Measurements from ENCODE around the gene ARSG.
"Not testable (repeated sequence)": the region's sequence is repeated elsewhere in the genome, so short reads cannot be mapped to it uniquely, and the experiment has no call there.

The ARSG gene

DNA sequence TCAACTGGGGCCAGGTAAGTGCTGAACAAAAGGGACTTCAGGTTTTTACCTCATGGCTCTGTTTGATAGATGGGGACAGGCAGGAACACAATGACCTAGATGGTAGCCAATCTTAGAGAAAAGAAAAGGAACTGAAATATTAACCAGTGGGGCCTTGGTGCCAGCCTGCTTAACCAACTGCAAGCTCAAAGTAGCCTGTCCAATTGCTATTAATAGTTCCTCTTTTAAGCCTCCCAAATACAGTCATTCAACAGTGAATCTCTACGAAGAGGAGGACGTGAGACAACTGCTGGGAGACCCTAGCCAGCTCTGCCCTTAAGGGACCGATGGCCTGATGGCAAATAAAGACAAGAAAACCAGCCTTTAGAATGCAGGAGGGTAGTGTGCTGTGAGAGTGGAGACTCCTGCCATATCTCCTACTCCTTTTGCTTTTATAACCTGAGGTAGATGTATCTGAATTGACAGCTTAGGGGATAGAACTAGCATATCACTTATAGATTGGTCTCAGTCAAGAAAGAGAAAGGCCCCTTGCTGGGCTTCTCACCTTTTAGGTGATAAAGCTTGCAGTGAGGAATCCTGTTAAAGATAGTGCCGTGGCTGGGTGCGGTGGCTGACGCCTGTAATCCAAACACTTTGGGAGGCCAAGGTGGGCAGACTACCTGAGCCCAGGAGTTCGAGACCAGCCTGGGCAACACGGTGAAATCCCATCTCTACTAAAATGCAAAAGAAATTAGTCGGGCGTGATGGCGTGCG is 28.3 kb downstream of the ARSG start:
- intact Hi-C loops (cut with DNase I), result no loop called here
- DNase-seq, result no peak

DNA sequence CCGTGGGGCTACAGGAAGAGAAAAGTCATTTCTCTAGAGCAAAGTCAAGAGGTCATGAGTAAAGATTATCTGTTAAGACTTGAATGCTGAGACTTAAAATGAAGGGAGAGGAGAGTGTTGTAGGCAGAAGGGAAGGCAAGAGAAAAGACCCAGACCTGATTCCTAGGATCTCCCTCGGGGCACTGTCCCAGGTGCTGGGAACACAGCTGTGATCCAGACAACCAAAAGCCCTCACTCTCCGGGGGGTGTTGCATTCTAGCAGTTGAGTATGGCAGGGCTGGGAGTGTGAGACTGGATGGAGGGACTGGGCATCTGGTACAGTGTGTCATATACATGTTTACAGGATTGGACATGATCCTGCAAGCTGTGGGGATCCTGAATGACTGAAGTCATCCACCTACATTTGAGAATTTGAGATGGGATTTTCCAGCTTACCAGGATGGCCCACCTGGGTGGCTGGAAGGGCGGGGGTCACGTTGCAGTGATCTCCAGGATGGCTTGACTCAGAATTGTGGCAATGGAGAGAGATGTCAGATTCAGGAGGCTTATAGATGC is 29.1 kb downstream of the ARSG start:
- no peak for DNase-seq
- intact Hi-C loops (cut with DNase I), result no loop called here

DNA sequence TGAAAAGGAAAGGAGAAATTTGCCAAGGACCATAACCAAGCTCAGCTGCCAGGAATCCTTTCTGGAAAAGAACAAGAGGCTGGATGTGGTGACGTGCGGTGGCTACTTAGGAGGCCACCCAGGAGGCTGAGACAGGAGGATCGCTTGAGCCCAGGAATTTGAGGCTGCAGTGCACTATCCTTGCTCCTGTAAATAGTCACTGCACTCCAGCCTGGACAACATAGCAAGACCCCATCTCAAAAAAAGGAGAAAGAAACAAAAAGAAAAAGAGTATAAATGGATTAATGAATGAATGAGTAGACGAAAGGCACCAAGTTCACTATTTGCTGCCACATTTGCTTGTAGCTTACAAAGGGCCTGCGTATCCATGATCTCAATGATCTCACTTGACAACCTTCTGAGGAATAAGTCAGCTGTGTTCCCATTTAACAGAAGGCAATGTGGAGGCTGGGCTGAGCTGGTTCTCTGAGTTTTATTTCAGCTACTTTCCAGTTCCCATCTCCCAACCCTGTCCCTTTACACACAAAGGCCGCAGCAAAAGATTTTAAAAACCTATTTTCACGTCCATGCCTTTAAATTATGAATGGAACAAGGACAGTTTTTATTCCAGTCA is 29.8 kb downstream of the ARSG start:
- no peak for DNase-seq
- intact Hi-C loops (cut with DNase I), result no loop called here

DNA sequence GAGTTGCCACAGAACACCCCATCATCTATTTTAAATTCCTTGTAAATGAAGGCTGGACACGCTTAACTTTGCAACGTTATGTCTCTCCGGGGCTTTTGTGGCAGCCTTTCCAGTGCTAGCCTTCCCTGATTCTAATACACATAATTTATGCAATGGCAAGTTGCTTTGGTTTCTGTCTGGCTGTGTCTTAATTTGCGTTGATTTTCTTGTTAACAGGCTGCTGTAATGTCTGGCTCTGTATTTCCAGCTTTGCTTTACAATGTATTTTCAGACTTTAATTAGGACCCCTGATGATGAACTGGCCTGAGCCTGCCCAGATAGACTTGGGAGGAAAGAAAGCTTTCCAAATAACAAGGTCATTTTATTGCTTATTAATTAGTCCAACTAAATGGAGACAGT is 30.3 kb downstream of the ARSG start:
- intact Hi-C loops (cut with DNase I), result no loop called here
- no peak for DNase-seq

DNA sequence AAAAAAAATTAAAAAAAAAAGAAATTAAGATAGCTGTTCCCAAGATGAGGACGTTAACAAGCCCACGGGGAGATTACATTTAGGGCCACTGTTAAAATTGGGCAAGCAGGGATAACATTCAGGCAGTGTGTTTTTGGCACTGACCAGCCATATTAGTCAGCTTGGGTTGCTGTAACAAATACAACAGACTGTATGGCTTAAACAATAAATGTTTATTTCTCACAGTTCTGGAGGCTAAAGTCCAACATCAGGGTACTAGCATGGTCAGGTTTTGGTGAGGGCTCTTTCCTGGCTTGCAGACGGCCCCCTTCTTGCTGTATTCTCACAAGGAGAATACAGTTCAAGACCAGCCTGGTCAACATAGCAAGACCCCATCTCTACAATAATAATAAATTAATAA is 31.3 kb downstream of the ARSG start:
- intact Hi-C loops (cut with DNase I), result no loop called here
- no peak for DNase-seq

DNA sequence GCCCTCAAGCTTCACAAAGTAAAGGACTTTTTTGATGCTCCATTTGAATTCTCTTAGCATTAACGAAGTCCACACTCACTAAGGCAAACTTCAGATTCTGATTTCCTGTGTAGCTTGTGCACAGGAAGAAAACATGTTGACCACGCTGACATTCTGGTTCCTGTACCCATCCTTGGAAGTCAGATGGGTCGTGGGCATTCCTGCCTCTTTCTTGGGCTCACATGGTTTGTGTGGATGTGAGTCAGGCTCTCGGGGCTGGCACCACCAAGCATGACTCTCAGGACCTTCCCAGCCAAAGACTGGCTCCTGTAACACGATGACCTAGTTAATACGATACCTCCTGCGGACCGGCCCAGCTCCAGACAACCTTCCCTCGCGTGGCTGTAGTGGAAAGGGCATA is 32.8 kb downstream of the ARSG start:
- no peak for DNase-seq
- intact Hi-C loops (cut with DNase I), result no loop called here

DNA sequence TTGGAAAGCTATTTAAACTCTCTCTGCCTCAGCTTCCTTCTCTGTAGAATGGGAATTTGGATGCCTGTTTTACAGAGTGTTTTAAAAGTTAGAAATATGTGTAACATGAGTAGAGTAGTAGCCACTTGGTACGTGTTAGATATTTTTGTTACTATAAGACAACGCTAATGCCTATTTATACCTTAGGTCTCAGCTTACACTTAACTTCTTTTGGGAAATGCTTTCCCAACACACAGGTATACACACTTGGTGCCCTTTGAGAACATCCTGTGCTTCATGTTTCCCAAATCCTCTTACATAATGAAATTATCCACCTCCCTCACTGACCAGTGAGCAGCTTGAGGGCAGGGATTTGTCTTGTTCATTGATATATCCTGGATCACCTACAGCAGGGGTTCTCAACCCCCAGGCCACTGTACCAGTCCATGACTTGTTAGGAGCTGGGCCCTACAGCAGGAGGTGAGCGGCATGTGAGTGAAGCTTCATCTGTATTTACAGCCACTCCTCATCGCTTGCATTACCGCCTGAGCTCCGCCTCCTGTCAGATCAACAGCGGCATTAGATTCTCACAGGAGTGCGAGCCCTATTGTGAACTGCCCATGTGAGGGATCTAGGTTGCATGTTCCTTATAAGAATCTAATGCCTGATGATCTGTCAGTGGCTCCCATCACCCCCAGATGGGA is 33.5 kb downstream of the ARSG start:
- intact Hi-C loops (cut with DNase I), result no loop called here
- DNase-seq, result no peak

DNA sequence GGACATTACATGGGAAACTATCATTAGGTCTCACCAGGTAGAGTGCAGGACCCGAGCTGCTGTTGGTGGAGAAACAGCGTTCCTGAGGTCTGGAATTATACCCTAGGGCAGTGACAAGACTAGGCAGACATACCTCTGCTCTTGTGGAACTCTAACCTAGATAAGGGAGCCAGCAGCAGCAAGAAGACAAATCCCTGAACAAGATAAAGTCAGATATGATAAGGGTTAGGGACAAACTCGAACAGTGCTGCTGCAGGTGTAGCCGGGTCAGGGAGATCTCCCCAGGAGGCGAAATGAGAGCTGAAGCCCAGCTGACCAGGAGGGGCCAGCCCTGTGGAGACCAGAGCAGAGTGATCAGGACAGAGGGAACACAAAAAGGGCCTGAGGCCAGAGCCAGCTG is 34.7 kb downstream of the ARSG start:
- intact Hi-C loops (cut with DNase I), result no loop called here
- DNase-seq, result no peak

DNA sequence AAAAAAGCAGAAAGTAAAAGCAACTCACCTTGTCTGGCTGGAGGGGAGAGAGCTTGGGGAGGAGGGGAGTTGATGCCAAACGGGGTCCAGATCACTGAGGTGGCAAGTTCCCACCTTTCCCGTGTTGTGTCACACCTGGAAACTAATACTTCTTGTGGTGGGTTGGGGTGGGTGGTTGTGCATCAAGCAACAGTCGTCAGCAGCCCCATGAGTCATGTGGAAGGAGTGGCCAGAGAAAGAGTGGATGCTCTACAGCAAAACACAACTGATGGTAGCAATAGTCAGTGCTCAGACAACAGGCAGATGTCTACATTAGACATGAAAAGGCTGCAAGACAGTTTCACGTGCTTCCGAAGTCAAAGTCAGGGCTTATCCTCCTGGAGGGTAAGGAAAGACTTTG is 35.4 kb downstream of the ARSG start:
- no peak for DNase-seq
- intact Hi-C loops (cut with DNase I), result no loop called here

DNA sequence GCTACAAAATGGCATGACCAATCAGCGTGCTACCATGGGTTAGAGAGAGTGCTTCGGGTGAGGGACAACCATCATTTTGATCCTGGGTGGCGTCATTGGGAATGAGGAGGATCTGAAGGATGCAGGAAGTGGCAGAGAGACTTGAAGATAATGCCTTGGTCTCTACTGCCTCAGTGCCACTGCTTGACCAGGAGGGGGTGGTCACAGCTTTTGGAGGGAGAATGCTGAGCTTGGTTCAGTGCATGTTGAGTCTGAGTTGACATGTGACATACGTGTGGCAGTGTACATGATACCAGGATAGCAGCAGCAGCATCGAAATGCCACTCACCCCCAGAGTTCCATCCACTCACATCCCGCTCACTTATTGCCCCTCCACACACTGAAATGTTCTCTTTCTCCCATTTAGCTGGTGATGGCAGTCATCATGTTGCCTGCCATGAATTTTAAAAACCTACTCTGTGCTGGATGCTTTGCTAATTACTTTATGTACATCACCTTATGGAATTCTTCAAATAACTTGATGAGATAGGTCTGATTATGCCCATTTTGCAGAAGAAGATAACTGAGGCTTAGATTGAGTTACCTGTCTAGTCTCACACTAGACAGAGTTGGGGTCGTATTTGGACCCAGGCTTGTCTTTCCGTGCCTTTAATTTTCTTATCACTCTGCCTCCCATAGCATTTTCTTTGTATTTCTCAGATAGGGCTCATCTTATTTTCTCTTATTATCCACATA is 36.7 kb downstream of the ARSG start:
- intact Hi-C loops (cut with DNase I), result no loop called here

DNA sequence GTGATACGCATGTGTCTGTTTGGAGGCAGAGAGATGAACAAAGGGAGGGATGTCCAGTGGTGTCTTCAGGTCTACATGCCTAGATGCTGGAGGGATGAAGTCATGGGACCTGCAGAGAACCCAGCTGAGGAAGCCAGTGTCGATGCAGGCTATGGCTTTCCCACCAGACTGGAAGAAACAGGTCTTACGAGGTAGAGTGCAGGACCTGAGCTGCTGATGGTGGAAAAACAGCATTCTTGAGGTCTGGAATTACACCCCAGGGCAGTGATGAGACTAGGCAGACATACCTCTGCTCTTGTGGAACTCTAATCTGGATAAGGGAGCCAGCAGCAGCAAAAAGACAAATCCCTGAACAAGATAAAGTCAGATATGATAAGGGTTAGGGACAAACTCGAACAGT is 37.4 kb downstream of the ARSG start:
- intact Hi-C loops (cut with DNase I), result no loop called here
- no peak for DNase-seq

More for the DNA sequence above, 36.7 kb downstream of the ARSG start:
- DNase-seq, result no peak

DNA sequence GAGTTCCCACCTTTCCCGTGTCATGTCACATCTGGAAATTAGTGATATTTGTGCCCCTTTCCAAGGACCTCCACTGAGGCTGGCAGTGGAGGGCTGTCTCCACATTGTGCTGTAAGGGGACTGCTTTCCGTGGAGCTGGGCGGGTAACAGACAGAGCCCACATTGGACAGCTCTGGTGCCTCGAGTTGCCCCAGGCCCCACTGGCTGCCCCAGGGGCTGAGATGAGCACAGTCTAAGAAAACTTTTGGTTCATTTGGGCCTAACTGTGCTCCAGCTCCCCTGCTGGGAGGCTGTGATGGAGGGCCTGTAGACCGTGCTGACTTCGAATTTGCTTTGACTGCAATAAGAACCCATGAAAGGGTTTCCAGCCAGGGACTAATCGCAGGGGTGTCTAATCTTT is 38.0 kb downstream of the ARSG start:
- DNase-seq, result no peak
- intact Hi-C loops (cut with DNase I), result no loop called here

DNA sequence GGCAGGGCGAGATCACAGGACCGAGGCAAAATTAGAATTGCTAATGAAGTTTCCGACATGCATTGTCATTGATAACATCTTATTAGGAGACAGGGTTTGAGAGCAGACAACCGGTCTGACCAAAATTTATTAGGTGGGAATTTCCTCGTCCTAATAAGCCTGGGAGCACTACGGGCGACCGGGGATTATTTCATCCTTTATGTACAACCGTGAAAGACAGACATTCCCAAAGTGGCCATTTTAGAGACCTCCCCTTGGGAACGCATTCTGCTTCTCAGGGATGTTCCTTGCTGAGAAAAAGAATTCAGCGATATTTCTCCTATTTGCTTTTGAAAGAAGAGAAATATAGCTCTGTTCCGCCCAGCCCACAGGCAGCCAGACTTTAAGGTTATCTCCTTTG is 40.6 kb downstream of the ARSG start:
- DNase-seq; intact Hi-C loops (cut with DNase I): not testable (repeated sequence)

DNA sequence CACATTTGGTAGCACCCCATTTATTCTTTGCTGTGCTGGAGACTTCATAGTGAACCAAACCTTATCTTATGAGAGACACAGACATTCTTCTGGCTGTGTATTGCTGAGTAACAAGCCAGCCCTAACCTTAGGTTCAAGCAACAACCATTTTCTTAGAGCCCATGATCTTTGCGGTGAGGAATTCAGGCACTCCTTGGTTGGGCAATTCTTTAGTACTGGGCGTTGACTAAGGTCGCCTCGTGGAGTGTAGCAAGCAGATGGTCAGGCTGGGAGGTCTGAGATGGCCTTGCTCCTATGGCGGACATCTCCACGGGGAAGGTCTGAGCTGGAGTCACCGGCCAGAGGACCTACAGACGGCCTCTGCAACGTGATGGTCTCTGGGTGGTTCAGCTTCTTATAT is 43.1 kb downstream of the ARSG start:
- intact Hi-C loops (cut with DNase I), result no loop called here
- no peak for DNase-seq

DNA sequence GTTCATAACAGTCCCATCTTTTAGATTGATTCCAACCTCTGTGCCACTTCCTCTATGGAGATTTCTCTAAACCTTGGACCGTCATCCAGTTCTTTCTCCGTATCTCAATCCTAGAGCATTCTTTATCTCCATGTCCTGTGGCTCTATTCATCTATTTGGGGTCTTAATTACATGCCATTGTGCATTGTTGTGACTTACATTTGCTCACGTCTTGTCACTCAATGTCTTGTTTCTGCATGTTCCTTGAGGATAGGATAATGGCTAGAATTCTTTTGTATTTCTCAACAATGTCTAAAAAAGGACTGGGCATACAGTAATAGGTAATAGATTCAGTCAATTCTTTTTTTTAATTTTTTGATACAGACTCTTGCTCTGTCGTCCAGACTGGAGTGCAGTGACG is 50.2 kb downstream of the ARSG start:
- intact Hi-C loops (cut with DNase I), result no loop called here

DNA sequence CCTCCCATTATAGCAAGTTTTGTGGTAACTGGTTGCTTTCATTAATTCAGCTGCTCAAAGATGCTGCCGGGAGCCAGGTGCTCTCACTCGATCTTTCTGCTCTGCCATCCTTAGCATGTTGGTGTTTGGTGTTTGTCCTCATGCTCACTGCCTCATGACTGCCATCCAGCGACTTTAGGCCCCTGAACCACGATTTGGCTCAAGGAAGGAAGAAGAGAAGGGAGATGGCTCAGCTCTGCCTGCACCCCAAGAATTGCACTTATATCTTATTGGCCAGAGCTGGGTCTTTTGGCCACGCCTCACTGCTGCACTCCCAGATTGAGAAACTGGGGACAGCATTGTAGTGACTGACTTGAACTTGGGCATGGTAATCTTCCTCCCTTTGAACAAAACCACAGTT is 52.7 kb downstream of the ARSG start:
- intact Hi-C loops (cut with DNase I), result no loop called here
- no peak for DNase-seq

More for the DNA sequence above, 50.2 kb downstream of the ARSG start:
- DNase-seq, result no peak

DNA sequence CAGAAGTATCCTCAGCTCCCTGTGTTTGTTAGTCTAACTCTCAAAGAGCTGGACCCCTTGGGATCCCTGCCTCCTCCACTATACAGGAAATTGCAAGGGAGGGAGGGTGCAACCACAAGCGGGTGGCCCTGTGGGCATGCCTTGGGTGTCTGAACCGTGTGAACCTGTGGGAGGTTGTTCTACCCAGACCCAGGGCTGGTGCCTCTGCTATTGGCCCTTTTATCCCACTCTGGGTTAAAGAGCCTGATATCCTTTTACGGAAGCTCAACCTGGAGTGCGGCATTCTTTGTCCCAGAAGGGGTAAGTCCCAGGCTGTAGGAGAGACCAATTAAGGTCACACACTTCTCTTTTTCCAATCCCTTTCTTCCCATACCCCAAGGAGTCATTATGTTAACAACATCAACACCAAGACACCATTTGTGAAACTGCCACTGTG is 53.4 kb downstream of the ARSG start:
- no peak for DNase-seq
- intact Hi-C loops (cut with DNase I), result no loop called here

DNA sequence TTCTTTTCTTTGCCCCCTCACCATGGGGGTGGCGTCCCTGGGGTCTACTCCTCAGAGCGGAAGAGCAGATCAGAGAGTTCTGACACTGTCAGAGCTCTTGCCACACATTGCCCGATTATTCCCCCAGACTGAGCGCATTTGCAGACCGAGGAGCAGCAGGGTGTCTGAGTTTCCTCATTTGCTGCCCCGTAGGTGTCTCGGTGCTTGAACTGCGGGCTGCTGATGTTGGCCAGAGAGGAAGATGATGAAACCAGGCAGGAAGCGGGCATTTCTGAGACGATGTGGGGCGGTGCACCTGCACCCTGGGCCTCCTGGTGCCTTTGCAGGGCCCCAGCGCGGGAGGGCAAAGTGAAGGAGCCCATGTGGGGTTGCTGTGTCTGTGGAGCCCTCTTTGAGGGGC is 55.2 kb downstream of the ARSG start:
- intact Hi-C loops (cut with DNase I), result no loop called here
- peak in 19 of 42 donors; percentile 2 to 43 (median 16) for DNase-seq

DNA sequence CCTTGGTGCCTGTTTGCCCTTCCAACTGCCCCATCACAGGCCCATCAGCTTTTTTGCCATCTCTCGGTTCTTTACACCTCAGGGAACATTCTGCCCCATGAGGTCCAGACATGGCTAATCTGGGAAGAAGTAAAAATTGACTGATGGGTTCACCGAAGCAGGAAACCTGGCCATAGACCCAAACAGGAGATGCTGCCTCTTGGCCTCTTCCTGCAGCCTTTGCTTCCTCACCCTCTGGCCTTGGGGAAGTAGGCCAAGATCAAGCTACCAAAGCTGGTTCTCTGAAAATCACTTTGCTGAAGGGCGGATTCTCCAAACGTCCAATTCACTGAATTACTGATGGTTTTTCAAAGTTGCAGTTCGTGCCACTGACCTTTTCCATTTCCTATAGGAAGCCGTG is 56.1 kb downstream of the ARSG start:
- intact Hi-C loops (cut with DNase I), result no loop called here
- no peak for DNase-seq

DNA sequence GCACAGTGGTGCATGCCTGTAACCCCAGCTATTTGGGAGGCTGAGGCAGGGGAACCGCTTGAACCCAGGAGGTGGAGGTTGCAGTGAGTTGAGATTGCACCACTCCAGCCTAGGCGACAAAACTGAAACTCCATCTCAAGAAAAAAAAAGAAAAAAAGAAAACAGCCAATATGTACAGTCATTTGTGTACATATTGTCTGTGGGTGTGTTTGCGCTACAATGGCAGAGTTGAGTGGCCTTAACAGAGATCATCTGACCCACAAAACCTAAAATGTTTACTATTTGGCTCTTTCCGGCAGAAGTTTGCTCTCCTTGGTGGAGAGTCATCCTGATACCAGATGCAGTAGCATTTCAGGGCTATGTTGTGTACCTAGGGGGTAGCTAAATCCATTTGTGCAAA is 57.9 kb downstream of the ARSG start:
- intact Hi-C loops (cut with DNase I), result no loop called here

More for the DNA sequence above, 57.9 kb downstream of the ARSG start:
- DNase-seq, result no peak

Measured in head of caudate nucleus (tissue), 42 donors.